Stimulated activated CD8-positive, alpha-beta memory T cell treated with anti-CD3 and anti-CD28 coated beads, Interleukin-15, amount 100 ng/mL, for 4 hours (primary cell): ENCODE measurements around the gene AGXT.

Experiments
- DNase-seq, 2 donors: peaks; one replicate each; pipeline ENCODE4 v3.0.0-alpha.2; 2020; ENCODE audit warnings: low read depth in 2 of 2

AGXT gene

GRCh38 chr2:240914645-240915525 is 46.3 kb downstream of the AGXT start:
- no peak for DNase-seq

GRCh38 chr2:240915526-240916341 is 47.1 kb downstream of the AGXT start:
- no peak for DNase-seq

DNA sequence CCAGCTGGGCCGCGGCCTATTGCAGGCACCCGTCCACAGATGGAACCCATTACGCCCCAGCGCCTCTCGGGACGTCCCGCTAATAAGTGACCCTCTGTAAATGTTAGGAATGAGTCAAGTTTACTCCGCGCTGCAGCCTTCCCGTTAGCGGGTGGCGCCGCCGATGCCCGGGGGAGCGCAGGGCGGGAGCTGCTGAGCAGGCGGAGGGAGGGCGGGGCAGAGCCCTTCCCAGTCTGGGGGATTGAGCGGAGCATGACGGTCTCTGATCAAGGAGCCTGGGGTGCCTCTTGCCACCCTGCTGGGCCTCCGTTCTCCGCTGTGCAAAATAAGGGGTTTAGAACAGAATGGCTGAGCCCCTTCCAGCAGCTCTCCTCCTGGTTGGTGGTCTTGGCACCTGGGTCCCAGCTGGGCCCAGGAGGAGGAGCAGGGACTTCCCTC is 48.0 kb downstream of the AGXT start:
- no peak for DNase-seq

- no peak for DNase-seq
Measured at GRCh38 chr2:240917009-240917683, 48.5 kb downstream of the AGXT start.

DNA sequence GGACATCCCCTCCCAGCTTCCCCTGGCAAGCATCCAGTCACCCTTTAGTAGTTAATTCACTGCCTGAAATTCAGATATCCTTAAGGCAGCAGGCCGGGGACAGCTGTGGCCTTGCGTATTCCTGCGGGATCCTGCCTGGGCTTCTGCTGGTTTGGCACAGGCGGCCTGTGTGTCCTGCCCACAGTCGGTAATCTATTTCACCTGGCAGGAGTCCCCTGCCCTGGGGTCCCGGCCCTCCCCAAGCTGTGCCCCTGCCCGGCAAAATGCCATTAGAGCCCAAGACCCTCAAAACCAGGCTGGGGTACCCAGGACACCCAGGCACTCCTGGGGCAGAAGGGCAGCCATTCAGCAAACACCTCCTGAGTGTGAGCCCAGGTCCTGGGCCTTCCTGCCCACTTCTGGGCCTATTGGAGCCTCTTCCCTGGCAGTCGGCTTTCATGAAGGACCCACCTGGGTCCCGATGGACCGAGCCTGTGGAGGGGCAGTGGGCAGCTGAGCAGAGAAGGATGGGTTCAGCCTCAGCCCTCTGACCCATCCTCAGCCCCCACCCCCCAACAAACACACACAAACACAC is 49.1 kb downstream of the AGXT start:
- DNase-seq, result no peak

DNA sequence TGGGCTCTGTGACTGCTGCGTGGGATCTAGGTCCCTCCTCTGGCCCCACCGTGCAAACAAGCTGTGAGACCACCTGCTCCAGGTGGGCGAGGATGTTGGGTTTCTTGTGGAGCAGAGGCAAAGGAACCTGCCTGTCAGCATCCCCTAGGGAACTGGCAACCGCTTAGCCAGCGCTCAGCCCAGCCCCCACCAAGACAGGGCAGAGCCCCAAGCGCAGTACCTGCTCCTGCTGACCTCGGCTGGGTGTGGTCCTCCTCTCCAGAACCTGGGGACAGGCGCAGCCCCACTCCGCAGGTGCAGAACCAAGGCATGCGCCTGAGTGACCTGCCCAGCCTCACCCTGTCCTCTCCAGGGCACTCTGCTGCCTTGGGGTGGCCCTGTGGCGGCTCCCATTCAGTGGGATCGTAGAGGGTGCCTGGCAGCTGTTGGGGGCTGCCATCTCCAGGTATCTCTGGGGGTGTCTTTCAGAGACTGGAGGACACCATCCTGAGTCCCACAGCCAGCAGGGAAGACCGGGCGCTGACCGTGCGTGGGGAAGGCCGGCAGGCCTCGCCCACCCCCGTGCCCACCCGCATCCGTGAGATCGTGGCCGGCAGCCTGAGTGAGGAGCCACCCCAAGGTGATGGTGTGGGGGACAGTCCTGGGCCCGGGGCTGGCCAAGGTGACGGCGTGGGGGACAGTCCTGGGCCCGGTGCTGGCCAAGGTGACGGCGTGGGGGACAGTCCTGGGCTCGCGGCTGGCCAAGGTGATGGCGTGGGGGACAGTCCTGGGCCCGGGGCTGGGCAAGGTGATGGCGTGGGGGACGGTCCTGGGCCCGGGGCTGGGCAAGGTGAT is 49.9 kb downstream of the AGXT start:
- no peak for DNase-seq

DNA sequence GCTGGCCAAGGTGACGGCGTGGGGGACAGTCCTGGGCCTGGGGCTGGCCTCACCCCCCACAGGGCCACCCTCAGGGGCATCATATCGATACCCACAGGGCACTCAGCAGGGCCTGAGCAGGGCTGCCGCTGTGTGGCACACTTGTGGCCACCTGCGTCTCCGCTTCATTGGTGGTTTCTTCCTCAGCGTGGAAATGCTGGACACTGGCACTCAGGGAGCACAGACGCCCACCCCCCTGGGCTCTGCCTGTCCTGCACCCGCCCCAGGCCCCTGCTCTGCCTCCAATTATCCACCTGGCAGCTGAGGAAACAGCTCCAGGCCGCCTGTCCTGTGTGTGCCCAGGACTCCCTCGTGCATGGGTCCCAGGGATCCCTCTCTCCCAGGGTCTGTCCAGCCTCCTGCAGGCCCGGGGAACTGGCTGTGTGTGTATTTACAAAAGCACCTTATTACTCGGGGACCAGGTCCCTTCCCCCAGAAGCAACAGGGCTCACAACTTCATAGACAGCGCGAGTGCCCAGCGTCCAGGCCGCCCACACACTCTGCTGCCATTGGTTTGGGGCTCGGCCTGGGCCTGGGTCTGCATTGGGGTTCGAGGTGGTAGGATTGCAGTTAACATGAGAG is 50.6 kb downstream of the AGXT start:
- no peak for DNase-seq

- no peak for DNase-seq
Measured at GRCh38 chr2:240919786-240920782, 51.5 kb downstream of the AGXT start.

DNA sequence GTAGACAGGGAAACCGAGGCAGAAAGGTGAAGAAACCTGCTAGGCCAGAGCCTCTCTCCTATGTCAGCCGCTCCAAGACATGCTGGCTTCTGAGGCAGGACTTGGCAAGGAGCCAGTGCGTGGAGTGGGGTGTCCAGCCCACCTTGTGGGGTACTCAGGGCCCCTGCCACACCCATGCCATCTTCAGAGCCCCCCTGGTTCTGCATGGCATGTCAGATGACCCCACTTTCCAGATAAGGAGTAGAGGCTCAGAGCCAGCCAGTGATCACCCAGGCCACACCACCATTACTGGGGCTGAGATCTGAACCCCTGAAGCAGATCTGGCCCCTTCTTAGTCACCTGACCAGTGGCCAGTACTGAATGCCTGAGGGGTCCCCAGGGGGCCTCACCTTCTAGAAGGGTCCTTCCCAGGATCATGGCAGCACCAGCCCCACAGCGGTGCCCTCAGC is 52.2 kb downstream of the AGXT start:
- DNase-seq, result no peak

- DNase-seq, result no peak
Measured at GRCh38 chr2:240921311-240921994, 52.8 kb downstream of the AGXT start.

DNA sequence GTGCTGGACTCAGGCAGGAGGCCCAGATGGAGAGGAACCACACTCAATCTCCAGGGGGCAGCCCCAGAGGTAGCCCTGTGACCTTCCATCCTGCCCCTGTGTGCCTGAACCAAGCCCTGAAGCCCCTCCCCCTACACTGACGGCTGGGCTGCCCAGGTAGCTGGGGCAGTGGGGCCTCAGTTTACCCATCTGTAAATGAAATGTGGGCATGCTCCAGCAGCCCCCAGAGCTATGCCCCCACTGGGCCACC is 53.3 kb downstream of the AGXT start:
- no peak for DNase-seq

DNA sequence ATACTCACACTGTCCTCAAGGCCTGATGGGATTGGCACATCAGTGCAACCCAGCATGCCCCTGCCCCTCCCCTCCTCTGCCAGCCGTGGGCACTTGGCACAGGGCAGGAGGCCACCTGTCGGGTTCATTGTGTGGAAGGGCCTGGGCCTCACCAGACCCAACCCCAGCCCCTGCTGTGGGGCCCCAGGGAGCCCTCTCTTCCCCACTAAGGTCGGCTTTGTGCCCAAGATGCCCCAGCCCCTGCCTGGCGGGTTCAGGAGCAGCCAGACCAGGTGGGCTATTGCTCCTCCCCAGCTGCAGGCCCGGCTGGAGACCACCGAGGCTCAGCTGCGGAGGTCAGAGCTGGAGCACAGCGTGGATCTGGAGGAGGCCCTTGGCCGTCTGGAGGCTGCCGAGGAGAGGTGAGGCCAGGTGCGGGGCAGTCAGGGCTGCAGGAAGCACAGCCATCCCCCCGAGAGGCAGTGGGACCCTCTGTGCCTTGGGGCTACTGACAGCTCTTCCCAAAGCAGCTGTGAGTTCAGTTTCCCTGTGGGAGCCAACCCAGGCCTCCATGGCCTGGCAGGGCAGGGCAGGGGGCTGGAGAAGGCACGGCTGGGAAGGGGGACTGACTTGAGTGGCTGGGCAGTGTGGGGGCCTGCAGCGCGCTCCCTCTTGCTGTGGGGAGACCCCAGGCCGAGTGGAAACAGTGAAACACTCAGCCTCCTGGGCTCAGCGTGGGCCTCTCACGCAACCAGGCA is 53.8 kb downstream of the AGXT start:
- no peak for DNase-seq

DNA sequence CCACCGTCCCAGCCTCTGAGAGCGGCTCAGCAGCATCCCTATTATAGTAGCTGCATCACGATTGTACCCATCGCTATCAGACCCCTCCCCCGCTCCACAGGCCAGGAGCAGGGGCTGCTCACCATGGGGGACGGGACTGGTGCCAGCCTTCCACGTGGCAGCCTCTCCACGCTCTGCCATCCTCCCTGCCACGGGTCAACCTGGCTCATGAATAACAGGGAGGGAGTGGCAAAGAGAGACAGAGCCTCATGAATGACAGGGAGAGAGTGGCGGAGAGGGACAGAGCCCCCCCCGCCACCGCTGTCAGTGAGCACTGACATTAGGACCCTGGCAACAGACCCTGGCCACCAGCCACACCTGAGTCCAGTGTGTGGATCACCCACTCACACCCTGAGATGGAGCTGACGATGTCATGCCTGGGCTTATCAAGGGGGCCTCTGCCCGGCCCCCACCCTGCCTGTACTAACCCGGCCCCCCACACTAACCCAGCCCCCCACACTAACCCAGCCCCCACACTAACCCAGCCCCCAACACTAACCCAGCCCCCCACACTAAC is 54.4 kb downstream of the AGXT start:
- DNase-seq, result no peak

- no peak for DNase-seq
Measured at GRCh38 chr2:240925191-240925567, 56.6 kb downstream of the AGXT start.

- DNase-seq, result no peak
Measured at GRCh38 chr2:240925568-240926515, 57.2 kb downstream of the AGXT start.

GRCh38 chr2:240926516-240927389 is 58.1 kb downstream of the AGXT start:
- DNase-seq, result no peak
